ENCODE measurements around the gene SLC35F1. TPM values are rescaled to one million over a fixed set of nuclear protein-coding genes. Genes with fewer than 3 reads are reported as not detected.

Gene SLC35F1
- total and polyA plus RNA-seq, 9 of the 15 experiments (the other 6 are each of a cell fraction or from before 2014, with no cell fraction given) = 0.03 to 0.06 TPM; not detected in 7

GRCh38 chr6:117947234-117947633 is 40.2 kb downstream of the SLC35F1 start (continued):
- TF ChIP-seq, protein P1, sequence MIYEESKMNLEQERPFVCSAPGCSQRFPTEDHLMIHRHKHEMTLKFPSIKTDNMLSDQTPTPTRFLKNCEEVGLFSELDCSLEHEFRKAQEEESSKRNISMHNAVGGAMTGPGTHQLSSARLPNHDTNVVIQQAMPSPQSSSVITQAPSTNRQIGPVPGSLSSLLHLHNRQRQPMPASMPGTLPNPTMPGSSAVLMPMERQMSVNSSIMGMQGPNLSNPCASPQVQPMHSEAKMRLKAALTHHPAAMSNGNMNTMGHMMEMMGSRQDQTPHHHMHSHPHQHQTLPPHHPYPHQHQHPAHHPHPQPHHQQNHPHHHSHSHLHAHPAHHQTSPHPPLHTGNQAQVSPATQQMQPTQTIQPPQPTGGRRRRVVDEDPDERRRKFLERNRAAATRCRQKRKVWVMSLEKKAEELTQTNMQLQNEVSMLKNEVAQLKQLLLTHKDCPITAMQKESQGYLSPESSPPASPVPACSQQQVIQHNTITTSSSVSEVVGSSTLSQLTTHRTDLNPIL (CRISPR knock-in tag; IDR thresholded peaks at IDR 0.05) = no peak

- no peaks in the 10 kb centered on the region for H4K20me1 ChIP-seq (replicated peaks; ENCODE audit: control insufficient read depth, insufficient read depth, low read length)
- ATAC-seq = no peak
- H3K79me2 ChIP-seq (ENCODE audit: control insufficient read depth, insufficient read depth, low read length) = no peaks in the 10 kb centered on the region
- in situ Hi-C loops (cut with MboI) (no loop called here), intact Hi-C loops (cut with micrococcal nuclease) (no loop called here)
- no peak overlapping the region for H2AFZ ChIP-seq (ENCODE audit: low read depth, low read length)
- H3K4me3 ChIP-seq = no peak overlapping the region
- CTCF ChIA-PET (ENCODE audit: low intra/inter-chr PET ratio) = no interaction called here
- FAIRE-seq = no peak
- H3K4me2 ChIP-seq (ENCODE audit: insufficient read depth, low read length) = no peak overlapping the region
- BruUV-seq (replicated peaks) = no TSS peak
- no peaks in the 10 kb centered on the region for H3K36me3 ChIP-seq (ENCODE audit: control insufficient read depth, insufficient read depth, low read length)
- 0% methylated on average over 3 of the region's 3 CpGs for WGBS (ENCODE audit: insufficient coverage, low coverage, missing lambda C conversion rate)
- no peak overlapping the region for H3K27ac ChIP-seq (ENCODE audit: extremely low read depth, low read depth, low read length)
- H3K9me3 ChIP-seq (replicated peaks; ENCODE audit: control insufficient read depth, insufficient read depth, low read depth, low read length) = no peaks in the 10 kb centered on the region; the same call in 1 of the 2 replicates
- H3K9ac ChIP-seq (ENCODE audit: insufficient read depth in 1 of 2, low read depth in 2 of 2, low read length in 2 of 2) = no peak overlapping the region
- H3K4me1 ChIP-seq (replicated peaks in 1 of 2; ENCODE audit: control insufficient read depth in 2 of 2, insufficient read depth in 2 of 2, low read length in 2 of 2) = no peaks in the 10 kb centered on the region
- POLR2A ChIA-PET = no interaction called here
- TF ChIP-seq MYNN (IDR thresholded peaks at IDR 0.05) (no peak), MYNN (CRISPR knock-in tag; IDR thresholded peaks at IDR 0.05) (no peak), RBFOX2 (IDR thresholded peaks at IDR 0.05; ENCODE audit: low read depth, low read length) (no peak), AFF4 (CRISPR knock-in tag; IDR thresholded peaks at IDR 0.05) (no peak)
- DNase-seq (ENCODE audit: extremely low read depth in 1 of 4, low spot score in 3 of 4) = no peak
- no peaks in the 10 kb centered on the region for H3K27me3 ChIP-seq (ENCODE audit: control insufficient read depth in 2 of 2, insufficient read depth in 2 of 2, low read length in 2 of 2)
- H3K9me1 ChIP-seq (ENCODE audit: control insufficient read depth, insufficient read depth, low read length) = no peaks in the 10 kb centered on the region
These were observed 44.7 kb downstream of the SLC35F1 start for GRCh38 chr6:117951783-117952182.
